Measurements from ENCODE around the gene ADD3.
"Not testable (repeated sequence)": the region's sequence is repeated elsewhere in the genome, so short reads cannot be mapped to it uniquely, and the experiment has no call there.

The ADD3 gene

DNA sequence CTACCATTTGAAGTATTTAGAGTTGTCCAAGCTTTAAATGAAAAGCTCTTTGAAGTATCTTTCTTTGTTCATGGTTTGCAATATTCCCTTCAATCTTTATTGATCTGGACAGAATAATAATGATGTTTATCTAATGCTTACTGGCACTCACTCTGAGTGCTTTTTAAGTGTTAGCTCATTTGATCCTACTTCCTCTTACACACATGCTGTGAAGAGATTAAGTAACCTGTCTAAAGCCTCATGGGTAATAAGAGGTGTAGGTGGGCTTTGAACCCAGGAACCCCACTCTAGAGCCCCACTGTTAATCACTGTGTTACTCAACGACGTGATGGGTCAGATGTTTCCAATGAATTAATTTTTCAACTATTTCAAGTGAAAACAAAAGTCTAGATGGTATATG, 31.1 kb upstream of the ADD3 start:
- no peak for DNase-seq

DNA sequence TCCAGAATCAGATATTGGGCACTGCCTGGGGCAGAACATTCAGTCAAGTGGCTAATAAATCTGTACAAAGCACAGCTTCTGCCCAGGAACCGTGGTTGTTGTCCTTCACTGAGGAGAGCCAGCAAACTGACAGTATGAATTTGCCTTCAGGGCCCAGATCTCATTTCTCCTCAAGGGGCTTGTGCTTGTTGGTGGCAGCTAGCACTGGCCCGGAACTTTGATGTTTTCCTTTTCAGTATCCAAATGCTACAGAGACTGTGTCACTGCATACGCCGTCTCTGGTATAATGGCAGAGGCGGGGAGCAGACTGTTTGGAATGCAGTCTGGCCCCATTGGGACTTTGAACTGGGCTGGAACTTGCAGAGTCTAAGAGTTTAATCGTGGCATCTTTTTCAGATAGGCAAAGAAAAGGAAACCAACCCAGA, 30.4 kb upstream of the ADD3 start:
- DNase-seq: no peak

DNA sequence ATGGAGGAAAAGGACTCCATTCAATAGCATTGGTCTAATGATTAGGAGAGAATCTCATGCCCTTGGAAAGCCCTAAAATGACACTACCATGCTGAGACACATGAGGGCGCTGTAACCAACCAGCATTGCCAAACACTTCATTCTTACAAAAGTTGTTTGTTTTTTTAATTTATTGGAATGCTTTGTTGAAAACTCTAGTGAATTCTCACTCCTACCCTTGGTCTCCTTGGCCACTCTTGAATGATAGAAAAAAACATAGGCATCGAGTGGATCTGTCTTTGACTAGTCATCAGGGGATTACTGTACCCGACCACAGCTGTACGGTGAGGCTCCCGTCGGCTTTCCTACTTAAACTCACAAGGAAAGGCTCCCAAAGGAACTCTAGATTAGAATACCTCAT, 29.3 kb upstream of the ADD3 start:
- no peak for DNase-seq

DNA sequence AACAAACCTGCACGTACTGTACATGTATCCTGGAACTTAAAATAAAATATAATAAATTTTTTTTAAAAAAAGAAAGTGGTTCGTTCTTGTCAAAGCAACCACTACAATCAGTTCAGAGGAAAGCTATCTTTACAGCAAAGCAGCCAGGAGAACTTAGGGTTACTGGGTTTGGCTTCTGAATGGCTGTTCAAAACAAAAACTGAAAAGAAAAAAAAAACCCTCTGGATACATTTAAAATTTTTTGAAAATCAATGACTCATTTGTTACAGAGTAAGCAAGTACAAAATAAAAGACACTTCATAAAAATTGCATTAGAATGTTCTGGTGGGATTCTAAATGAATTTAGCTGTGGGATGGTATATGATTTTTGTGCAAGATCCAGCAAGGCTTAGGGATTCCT, 28.6 kb upstream of the ADD3 start:
- DNase-seq: no peak

DNA sequence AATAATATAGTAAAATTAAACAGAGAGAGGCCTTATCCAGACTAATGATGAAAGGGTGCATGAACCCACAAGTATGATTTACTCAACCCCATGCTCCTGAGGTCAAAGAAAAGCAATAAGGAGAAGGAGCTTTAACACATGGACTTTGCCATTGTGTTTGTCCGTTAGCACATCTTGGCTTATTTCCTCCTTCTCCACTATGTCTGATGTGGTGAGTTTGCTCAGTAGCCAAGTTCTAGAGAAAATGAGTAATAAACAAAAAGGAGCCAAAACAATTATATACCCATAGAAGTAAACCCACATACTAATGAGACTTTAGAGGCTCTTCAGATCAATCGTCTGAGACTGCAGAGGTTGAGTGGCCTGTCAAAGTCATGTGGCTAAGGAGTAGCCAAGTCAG, 26.1 kb upstream of the ADD3 start:
- no peak for DNase-seq

DNA sequence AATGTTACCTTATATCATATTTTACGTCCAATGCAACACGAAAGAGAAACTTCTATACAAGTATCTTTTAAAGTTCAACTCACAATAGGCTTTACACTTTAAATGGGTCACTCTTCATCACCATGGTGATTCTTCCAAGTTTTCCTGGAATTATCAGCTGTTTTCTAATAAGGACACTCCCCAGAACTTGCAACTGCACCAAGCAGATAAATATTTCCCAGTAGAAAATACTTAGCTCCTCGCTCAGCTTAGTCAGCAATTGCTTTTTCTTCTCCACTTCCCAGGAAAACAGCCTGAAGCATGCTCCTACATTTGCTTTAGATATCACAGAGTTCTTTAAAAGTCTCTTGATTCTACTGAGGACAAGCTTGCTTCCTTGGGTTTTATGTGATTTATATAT, 25.7 kb upstream of the ADD3 start:
- DNase-seq: no peak

DNA sequence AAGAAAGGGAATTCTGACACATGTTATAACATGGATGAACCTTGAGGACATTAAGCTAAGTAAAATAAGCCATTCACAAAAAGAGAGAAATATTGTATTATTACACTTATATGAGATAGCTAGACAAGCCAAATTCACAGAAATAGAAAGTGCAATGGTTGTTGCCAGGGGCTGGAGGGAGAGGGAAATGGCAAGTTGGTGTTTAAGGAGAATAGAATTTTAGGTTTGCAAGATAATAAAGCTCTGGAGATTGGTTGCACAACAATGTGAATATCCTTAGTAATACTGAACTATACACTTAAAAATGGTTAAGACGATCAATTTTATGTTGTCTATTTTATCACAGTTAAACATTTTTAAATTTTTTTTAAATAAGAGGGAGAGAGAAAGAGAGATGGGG, 25.0 kb upstream of the ADD3 start:
- no peak for DNase-seq

DNA sequence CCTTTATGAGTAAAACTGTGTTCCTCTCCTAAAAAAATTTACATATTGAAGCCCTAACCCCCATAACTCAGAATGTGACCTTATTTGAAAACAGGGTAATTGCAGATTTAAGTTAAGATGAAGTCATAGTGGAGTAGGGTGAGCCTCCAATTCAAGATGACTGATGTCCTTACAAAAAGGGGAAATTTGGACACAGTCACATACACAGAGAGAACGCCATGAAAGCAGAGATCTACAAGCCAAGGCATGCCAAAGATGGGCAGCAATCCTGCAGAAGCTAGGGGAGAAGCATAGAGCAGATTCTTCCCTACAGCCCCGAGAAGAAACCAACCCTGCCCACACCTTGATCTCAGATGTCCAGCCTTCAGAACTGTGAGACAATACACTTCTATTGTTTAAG, 23.8 kb upstream of the ADD3 start:
- DNase-seq: no peak

DNA sequence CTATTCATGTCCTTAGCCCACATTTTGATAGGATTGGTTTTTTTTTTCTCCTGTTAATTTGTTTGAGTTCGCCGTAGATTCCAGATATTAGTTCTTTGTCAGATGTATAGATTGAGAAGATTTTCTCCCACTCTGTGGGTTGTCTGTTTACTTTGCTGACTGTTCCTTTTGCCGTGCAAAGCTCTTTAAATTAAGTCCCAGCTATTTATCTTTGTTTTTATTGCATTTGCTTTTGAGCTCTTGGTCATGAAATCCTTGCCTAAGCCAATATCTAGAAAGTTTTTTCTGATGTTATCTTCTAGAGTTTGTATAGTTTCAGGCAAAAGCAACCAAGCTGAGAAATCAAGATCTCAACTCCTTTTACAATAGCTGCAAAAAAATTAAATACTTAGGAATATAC, 22.0 kb upstream of the ADD3 start:
- DNase-seq: not testable (repeated sequence)

DNA sequence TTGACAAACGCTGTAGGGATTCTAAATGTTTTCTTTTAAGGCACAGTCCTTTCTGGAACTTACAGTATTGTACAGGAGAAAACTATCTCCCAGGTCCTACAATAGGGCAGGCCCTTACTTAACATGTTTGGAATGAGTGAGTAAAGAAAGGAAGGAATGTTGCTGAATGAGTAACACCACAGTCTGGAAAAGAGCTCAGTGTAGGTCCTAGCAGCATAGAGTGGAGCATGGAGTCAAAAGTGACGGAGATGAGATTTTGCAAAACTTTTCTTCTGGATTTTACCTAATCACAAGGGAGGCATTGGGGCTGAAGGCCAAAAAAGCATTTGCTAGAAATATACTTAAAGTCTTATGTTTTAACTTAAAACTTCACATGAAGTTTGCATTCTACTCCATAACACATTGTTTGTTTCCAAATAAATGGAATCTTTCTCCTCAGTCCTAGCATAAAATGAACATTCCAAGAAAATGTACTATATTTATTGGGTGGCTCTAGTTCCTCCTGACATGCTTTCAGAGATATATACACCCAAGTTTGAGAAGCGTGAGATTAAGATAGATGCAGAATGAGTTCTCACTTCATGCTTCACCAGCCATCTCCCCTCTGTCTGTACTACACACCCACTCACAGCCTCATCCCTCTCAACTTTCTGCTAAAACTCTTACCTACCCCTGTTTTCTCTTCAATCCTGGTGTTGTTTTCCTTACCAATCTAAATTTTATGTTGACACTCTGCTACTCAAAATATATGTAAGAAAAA, 20.2 kb upstream of the ADD3 start:
- DNase-seq: no peak

DNA sequence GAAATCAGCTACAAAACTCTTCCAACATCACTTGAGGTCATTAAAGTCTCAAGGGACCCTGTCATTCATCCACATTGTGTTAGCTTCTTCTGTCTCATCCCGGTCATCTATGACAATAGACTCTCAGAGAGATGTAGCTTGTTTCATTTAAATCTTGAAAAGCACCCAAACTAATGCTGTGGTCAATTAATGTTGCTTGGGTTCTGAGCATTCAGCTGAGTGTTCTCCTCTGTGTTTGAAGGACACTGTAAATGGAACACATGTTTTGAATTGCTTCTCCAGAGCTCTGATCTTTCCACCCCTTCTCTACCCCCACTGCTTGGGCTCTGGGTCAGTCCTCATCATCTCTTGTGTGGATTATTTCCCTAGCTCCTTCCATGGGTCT, 19.6 kb upstream of the ADD3 start:
- DNase-seq: no peak

DNA sequence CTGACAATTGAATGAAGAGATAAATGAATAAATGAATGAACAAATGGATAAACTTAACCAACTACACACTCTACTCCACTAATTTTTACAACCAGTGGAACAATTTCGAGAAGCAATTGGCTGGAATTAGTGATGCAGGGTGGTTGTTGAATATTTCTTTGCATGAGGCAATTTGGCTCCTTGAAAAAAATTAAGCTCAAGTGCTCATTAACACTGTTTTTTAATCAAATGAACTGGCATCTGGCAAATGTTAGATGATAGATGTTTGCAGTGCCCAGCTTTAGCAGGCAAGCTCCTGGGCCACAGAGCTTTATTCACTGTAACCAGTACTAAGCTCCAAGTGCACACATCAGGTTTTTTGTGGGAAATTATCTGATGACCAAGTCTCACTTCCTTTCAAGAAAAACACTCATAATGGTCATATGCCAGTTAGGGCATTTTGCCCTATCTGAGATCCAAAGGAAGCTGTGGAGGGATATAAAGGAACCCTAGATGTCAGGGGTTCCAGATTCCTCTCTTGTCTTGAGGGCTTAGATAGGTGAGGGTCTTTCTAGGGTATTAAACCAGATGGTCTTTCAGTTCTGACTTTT, 16.4 kb upstream of the ADD3 start:
- no peak for DNase-seq

DNA sequence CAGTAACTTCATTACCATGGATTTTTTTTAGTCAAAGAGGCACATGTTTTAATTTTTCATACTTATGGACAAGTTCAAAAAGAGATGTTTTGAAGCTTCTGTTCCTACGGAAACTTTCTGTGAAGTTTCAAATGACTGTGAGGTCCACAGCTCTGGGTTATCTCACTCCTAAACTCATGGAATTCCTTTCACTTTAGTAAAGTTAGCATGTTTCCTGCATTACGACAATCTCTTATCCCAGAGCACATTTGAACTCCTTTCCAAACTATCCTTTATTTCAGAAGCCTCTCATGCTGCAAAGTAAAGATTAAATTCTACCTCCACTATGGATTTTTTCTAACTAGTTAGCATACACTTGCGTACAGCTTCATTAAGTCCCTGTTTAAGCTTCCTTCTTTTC, 15.3 kb upstream of the ADD3 start:
- no peak for DNase-seq

DNA sequence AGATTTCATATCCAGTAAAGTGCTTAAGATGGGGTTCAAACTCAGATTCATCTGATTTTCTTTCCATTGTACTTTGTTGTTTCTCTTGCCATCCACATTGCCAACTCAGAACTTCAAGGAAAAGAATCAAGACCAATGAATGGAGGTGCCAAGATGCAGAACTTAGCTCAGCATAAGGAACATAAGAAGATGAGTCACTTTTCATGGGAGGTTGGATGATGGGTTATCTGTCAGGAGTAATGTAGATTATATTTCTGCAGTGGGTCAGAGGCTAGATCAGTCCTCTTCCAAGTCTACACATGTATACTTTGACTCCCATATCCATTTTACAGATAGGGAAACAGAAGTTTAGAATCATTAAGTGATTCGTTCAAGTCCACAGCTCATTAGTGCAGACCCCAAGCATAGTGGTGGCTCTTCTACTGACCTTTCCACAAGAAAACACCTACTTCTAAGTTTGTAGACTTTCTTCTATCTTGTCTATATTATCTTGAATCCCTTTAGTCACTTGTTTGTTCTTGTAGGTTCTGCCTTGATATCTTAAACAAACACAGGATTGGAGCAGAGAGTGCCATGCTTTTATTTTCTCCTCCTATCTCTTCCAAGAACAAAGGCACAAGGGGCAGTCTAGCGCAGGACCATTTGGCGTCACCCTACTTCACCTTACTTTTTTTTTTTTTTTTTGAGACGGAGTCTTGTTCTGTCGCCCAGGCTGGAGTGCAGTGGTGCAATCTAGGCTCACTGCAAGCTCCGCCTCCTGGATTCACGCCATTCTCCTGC, 14.0 kb upstream of the ADD3 start:
- no peak for DNase-seq

DNA sequence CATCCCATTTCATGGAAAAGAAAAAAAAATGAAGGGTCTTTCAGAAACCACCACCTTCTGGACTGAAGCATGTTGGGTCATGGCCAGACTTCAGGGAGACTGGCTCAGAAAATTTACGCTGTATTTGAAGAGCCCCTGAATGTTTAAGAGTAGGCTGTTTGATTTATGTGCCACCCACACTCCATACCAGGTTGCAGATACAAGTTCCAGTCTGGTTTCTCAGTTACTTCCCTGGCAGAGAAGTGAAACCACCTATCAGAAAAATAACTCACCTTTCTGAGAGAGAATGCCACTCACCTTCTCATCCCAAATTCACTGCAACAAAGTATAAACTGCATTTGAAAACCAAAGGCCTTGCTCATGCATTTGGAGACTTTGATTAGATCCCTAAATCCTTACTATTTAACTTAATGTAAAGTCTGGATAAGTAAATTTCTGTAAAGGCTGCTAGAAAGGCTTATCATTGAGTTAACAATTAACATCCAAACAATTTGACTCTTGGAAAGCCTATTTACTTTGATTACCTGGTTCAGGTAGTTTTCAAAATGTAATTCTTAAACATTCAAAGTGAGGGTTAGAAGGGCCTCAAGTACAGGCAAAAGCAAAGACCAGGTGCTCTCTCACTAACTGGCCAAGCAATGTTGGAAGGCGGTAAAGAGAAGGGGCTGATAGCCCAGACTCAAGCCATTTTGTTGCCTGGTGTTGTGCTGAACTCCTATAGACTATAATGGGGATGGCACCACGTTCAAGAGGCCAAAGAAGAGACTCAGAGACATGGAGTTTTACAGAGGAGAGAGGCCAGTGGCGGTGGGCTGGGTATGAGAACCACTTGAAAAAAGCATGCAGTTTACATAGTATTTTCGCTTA, 12.8 kb upstream of the ADD3 start:
- no peak for DNase-seq

DNA sequence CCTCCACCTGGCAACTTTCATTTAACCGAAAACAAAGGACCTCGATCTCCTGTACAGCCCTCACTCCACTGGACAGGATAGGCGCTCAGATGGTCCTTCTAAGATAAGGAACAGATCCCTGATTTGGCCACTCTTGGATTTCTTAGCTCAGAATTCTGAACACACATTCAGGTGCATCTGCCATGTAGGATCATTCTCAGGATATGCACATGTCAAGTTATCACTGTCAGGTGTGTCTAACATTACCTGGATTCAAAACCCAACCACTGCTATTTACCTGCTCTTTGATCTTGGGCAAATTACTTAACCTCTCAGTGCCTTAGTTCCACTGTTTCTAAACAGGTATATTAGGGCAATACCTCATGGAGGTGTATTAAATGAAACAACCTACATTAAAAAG, 12.2 kb upstream of the ADD3 start:
- no peak for DNase-seq

DNA sequence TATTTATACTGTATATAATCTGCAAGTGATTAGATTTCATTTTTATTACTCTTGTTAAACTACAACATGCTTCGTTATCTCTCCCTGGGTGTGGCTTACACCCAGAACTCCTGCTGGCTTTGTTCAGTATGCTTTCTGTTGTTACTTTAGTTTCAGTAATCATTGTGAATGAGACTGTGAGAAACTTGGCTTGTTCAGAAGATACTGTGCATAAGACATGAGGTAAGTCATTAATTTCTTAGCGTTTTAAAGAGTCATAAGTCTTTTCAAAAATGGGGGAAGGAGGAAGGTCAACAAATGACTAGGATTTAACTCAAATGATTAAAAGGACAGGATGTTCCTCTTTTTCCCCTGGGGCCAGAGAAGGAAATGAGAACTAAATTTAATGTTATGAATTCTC, 11.6 kb upstream of the ADD3 start:
- no peak for DNase-seq

DNA sequence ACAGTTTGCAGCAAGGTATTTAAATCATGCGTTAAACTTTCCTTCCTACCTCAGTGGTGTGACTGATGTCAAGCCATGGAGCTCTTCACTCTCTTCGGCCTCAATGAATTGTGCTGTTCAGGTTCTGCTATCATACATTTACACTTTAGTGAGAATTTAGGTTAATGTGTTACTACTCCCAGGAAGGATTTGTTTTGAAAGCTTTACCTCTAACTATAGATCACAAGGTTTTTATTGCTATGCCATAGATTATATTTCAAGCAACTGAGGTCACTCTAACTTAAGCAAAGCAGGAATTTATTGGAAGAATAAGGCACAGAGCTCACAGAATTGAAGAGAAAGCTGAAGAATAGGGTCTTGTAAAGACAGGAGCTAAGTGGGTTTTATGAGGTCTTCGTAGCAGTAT, 11.0 kb upstream of the ADD3 start:
- no peak for DNase-seq

DNA sequence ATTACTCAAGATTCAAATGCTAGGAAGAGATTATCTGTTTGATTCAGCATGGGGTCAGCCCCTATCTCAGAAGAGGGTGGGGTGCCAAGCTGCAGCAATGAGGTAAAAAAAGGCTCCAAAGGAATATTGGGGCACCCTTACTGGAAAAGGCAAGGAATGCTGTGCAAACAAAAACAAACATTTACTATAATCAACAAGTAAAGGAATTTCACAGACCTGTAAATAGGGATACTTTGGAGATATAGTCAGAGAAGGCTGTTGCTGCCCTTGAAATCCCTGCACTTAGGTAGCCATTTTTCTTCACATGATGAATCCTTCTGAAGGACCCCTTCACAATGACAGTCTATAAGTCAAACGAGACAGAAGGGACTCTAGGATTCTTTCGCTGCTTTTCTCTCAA, 10.6 kb upstream of the ADD3 start:
- DNase-seq: no peak

DNA sequence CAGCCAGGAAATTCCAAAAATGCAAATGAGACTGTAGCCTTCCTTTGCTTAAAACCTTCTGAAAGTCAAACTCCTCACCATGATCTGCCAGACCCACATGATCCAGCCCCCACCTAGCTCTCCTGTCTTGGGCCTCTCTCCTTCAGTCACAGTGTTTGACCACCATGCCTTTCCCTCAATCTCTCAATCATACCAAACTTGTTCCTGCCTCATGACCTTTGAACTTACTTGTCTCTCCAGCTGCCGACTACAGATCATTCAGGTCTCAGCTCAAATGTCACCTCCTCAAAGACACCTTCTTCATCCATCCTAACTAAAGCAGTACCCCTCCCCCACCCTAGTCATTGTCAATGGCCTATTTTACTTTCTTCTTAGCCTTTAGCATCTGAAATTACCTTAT, 9.3 kb upstream of the ADD3 start:
- no peak for DNase-seq

DNA sequence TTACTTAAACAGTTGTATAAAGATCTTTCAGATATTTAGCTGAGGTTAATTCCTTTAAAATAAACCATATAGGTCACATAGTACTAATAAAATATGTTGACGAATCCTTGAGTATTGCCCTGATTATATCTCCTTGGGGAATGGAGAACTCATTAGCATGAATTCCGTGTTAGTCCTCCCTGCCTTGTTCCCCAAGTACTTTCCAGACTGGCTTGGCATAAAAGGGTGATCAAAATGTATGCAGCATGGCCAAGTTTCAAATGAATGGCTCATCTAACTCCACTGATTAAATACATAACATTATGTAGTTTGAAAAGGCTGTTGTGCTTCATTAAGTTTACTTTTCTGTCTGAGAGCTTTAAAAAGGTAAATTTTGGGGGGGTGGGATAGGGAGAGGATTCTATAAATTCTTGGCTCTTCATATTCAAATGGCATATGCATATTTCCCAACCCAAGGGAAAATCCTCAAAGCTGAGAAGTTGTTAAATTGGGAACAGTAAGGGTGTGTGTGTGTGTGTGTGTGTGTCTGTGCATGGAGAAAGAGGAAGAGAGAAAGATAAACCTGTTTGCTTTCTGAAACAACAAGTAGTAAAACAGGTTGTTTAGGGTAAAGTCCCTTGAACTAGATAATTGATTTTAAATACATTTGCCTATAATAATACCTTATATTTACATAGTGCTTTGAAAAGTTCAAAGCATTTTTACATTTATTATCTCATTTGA, 4.8 kb upstream of the ADD3 start:
- DNase-seq: no peak

DNA sequence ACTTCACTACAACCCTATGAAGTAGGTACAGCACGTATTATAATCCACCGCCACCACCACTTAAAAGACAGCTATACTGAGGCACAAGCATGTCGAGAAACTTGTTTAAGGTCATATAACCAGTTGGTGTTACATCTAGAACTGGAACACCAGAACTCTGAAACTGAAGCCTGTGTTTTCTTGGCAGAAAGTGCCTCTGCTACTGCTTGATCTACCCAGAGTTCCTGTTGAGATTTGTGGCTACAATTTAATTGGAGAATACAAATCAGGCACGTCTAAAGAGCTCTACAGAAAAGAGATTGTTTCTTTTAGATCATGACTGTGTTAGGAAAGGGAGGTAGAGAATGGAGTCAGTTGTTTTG, 4.3 kb upstream of the ADD3 start:
- no peak for DNase-seq

DNA sequence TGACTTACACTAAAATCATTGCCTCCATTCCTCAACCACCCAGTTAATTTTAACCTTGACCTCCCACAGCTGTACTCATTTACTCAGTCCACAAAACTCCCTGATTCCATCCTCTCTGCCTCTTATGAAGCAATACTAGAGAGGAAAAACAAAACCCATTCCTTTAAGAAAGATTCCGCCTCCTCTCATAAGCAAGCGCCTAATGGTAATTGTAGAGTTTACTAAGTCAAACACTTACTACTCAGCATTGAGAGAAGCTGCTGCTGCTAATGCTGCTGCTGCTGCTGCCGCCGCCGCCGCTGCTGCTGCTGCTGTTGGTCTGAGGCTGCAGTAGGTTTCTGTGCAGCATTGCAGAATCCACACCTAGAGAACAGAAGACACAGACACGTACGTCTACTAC, 2.1 kb upstream of the ADD3 start:
- peak; percentile 56 for DNase-seq

Measured in right forelimb (tissue), 1 donor.